PC-3 (cell line): Measurements from ENCODE around the gene RPP21. TPM values are rescaled to one million over a fixed set of nuclear protein-coding genes. Genes with fewer than 3 reads are reported as not detected.

ENCODE experiments used
- ATAC-seq: fragments of 200-7000 bp; cut with Tn5 transposase; 2 replicates; pipeline ENCODE4 v1.9.1; 2020; ENCODE audit warnings: mild to moderate bottlenecking, moderate library complexity
- BruUV-seq: library from RNA; stranded (reverse); fragments of 400-500 nt; replicated peaks from 2 replicates; lab custom pipeline; 2021; lab: Mats Ljungman, UMichigan
- CTCF ChIA-PET: fragments of 300-600 bp; sonication (Branson Sonifier 250); formaldehyde crosslinking; loops from one replicate; lab custom pipeline; 2022; ENCODE audit warnings: antibody characterized with exemption; lab: Charles Lee
- POLR2A ChIA-PET: fragments of 300-600 bp; sonication (Branson Sonifier 250); formaldehyde crosslinking; loops from one replicate; lab custom pipeline; 2022; ENCODE audit warnings: antibody characterized with exemption; ENCODE audit not compliant: unreplicated experiment; lab: Charles Lee
- DNase-seq: peaks from one replicate; pipeline ENCODE4 v3.0.0-alpha.2; 2015
- H2AFZ ChIP-seq: fragments of 300-600 bp; sonication (generic); 2 replicates; pipeline ENCODE4 v1.6.0; 2016; ENCODE audit warnings: antibody characterized with exemption, low read length
- H3F3A ChIP-seq: fragments of 300-600 bp; sonication (generic); one replicate; pipeline ENCODE4 v1.6.0; 2017; ENCODE audit warnings: antibody characterized with exemption, low read length, control low read depth, mild to moderate bottlenecking; ENCODE audit not compliant: unreplicated experiment
- H3K27ac ChIP-seq: fragments of 300-600 bp; sonication (generic); 2 replicates; pipeline ENCODE4 v1.5.1; 2016; ENCODE audit warnings: mild to moderate bottlenecking, low read length
- H3K27me3 ChIP-seq: fragments of 300-600 bp; sonication (generic); 2 replicates; pipeline ENCODE4 v1.6.1; 2016; ENCODE audit warnings: low read length, mixed read lengths
- H3K36me3 ChIP-seq: fragments of 300-600 bp; sonication (generic); 2 replicates; pipeline ENCODE4 v1.6.1; 2016; ENCODE audit warnings: low read depth, mixed run types, low read length, mixed read lengths
- H3K4me1 ChIP-seq: fragments of 300-600 bp; sonication (generic); 2 replicates; pipeline ENCODE4 v1.5.1; 2016; ENCODE audit warnings: low read length; ENCODE audit not compliant: insufficient read depth
- H3K4me2 ChIP-seq: fragments of 300-600 bp; sonication (generic); 2 replicates; pipeline ENCODE4 v1.6.0; 2016; ENCODE audit warnings: low read length
- H3K4me3 ChIP-seq: fragments of 300-600 bp; sonication (generic); 2 replicates; pipeline ENCODE4 v1.5.1; 2016; ENCODE audit warnings: mild to moderate bottlenecking, low read length, mixed read lengths
- H3K79me2 ChIP-seq: fragments of 300-600 bp; sonication (generic); 2 replicates; pipeline ENCODE4 v1.6.1; 2017; ENCODE audit warnings: low read length, mixed read lengths
- H3K9ac ChIP-seq: fragments of 300-600 bp; sonication (generic); 2 replicates; pipeline ENCODE4 v1.6.0; 2016; ENCODE audit warnings: mild to moderate bottlenecking, low read length
- H3K9me2 ChIP-seq: fragments of 300-600 bp; sonication (generic); replicated peaks from 2 replicates; pipeline ENCODE4 v1.6.1; 2016; ENCODE audit warnings: mixed run types, low read length, mixed read lengths
- H3K9me3 ChIP-seq: fragments of 300-600 bp; sonication (generic); 2 replicates; pipeline ENCODE4 v1.6.1; 2016; ENCODE audit warnings: low read length, mixed read lengths
- H4K20me1 ChIP-seq: fragments of 300-600 bp; sonication (generic); 2 replicates; pipeline ENCODE4 v1.6.1; 2016; ENCODE audit warnings: low read length, mixed read lengths
- EZH2 ChIP-seq: fragments of 300-600 bp; sonication (generic); IDR thresholded peaks from one replicate; pipeline ENCODE4 v1.6.1; 2017; ENCODE audit warnings: antibody characterized with exemption, mild to moderate bottlenecking, low read length; ENCODE audit not compliant: unreplicated experiment
- EZH2phosphoT487 ChIP-seq: fragments of 300-600 bp; sonication (generic); IDR thresholded peaks from 2 replicates; pipeline ENCODE4 v1.6.1; 2018; ENCODE audit warnings: mild to moderate bottlenecking, antibody characterized with exemption, low read length, borderline replicate concordance
- intact Hi-C: fragments of 100-400 bp; cut with micrococcal nuclease; formaldehyde crosslinking; loops from 2 replicates; pipeline ENCODE4 v1.9.0; 2023
- total RNA-seq: library from RNA; depleted of rRNA; stranded (reverse); fragments of >200 nt; gene quantifications from 2 replicates; pipeline ENCODE4 v1.2.3, GENCODE V29; 2014
- TF ChIP-seq, protein P1 (sequence below): fragments of 300-600 bp; sonication (generic); conservative IDR thresholded peaks from 2 replicates; pipeline ENCODE4 v1.5.1; 2017; ENCODE audit warnings: antibody characterized with exemption, low read depth, mild to moderate bottlenecking, low read length

Gene RPP21
- total RNA-seq, 1 experiment from 2014 or later: 161 TPM

DNA sequence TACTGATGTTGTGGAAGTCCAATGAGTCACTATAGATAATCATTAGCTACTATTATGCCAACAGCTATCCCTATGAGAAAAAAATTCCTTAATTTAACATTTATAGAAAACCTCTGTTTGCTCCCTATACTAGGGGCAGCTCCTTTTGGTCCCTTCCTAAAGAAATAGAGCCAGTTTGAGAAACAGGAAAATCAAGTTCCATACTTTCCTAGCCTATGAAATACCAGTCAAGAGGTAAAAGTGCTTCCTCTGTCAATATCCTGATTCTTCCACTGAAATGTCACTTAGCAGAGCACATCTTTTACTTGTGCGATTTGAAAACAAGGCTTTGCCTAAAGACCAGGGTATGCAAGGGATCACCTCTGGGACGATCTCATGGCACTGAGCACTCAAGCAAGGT is 32.7 kb upstream of the RPP21 start:
- H4K20me1 ChIP-seq: peaks cover 20% of the 10 kb centered on the region; the same call in 1 of the 2 replicates
- intact Hi-C loops: no loop called here

DNA sequence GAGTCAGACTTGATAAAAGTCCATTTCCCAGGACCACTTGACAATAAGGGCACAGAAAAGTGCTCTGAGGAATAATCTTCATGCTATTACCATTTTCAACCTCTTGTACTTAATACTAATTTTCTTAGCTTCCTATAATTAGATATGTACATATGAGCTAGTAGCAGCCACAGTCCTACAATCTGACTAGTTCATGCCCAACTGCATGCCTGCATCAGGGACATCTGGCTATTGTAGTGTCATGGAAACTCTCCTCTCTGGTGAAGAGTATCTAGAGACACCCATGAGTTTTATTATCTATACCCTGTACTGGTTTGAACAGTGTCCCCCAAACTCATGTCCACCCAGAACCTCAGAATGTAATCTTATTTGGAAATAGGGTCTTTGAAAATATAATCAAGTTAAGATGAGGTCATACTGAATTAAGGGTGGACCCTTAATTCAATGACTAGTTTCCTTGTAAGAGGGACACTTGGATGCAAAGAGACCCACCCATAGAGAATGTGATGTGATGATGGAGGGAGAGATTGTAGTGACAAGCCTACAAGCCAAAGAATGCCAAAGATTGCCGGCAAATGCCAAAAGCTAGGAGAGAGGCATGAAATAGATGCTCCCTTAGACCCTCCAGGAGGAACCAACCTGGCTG is 32.2 kb upstream of the RPP21 start:
- no peak overlapping the region for H3K4me2 ChIP-seq
- no peaks in the 10 kb centered on the region for H3K4me1 ChIP-seq
- TF ChIP-seq, protein P1, sequence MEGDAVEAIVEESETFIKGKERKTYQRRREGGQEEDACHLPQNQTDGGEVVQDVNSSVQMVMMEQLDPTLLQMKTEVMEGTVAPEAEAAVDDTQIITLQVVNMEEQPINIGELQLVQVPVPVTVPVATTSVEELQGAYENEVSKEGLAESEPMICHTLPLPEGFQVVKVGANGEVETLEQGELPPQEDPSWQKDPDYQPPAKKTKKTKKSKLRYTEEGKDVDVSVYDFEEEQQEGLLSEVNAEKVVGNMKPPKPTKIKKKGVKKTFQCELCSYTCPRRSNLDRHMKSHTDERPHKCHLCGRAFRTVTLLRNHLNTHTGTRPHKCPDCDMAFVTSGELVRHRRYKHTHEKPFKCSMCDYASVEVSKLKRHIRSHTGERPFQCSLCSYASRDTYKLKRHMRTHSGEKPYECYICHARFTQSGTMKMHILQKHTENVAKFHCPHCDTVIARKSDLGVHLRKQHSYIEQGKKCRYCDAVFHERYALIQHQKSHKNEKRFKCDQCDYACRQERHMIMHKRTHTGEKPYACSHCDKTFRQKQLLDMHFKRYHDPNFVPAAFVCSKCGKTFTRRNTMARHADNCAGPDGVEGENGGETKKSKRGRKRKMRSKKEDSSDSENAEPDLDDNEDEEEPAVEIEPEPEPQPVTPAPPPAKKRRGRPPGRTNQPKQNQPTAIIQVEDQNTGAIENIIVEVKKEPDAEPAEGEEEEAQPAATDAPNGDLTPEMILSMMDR: no peak
- no peak for TF ChIP-seq EZH2
- TF ChIP-seq EZH2phosphoT487: no peak
- no peak overlapping the region for H3K4me3 ChIP-seq
- H2AFZ ChIP-seq: no peak overlapping the region
- intact Hi-C loops: no loop called here
- H3K36me3 ChIP-seq: peaks cover 44% of the 10 kb centered on the region
- H3K9me3 ChIP-seq: no peaks in the 10 kb centered on the region
- ChIA-PET POLR2A (interaction anchor here (0.6 kb wide), 1 partner anchor 14 kb away, joined by 3 read pairs; no protein-coding TSS in a partner anchor), CTCF (no interaction called here)
- H3F3A ChIP-seq: no peaks in the 10 kb centered on the region
- peaks cover 25% of the 10 kb centered on the region; the same call in 1 of the 2 replicates for H4K20me1 ChIP-seq
- no peaks in the 10 kb centered on the region for H3K9me2 ChIP-seq
- no peak overlapping the region for H3K9ac ChIP-seq
- peaks cover 84% of the 10 kb centered on the region for H3K79me2 ChIP-seq
- no TSS peak for BruUV-seq
- ATAC-seq: no peak
- no peak for DNase-seq
- H3K27ac ChIP-seq: no peak overlapping the region
- no peaks in the 10 kb centered on the region for H3K27me3 ChIP-seq

More for the DNA sequence above, 32.7 kb upstream of the RPP21 start:
- Histone ChIP-seq H3K27me3 (no peaks in the 10 kb centered on the region), H3K4me3 (no peak overlapping the region), H3K27ac (no peak overlapping the region), H3F3A (no peaks in the 10 kb centered on the region), H3K9me2 (no peaks in the 10 kb centered on the region), H3K36me3 (peaks cover 44% of the 10 kb centered on the region), H3K79me2 (peaks cover 78% of the 10 kb centered on the region), H2AFZ (no peak overlapping the region), H3K9ac (no peak overlapping the region), H3K9me3 (no peaks in the 10 kb centered on the region), H3K4me1 (no peaks in the 10 kb centered on the region), H3K4me2 (no peak overlapping the region)
- BruUV-seq: no TSS peak
- ChIA-PET CTCF (no interaction called here), POLR2A (interaction anchor here (0.6 kb wide), 1 partner anchor 14 kb away, joined by 3 read pairs; no protein-coding TSS in a partner anchor)
- TF ChIP-seq EZH2phosphoT487 (no peak), EZH2 (no peak)
- TF ChIP-seq, protein P1: no peak
- DNase-seq: peak; percentile 31
- ATAC-seq: no peak

DNA sequence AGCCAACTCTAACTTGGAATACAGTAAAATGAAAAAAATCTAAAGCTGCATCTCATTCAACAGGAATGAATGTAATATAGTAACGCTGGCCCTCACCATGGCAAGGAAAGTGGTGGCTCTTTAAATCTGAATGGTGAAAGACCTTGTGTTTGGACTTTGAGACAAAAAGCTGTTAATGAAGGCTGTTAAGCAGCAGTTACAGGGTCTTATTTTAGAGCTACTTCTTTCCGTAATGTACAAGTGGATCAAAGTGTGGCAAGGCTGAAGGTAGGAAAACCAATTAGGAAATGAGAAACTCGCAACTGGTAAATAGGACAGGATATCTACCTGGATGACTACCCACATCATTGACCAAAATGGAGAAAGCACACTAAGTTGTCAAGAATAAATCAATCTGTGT is 29.8 kb upstream of the RPP21 start:
- H3K9ac ChIP-seq: no peak overlapping the region
- no peaks in the 10 kb centered on the region for H3F3A ChIP-seq
- DNase-seq: no peak
- H2AFZ ChIP-seq: no peak overlapping the region
- H3K4me2 ChIP-seq: no peak overlapping the region
- peaks cover 36% of the 10 kb centered on the region for H4K20me1 ChIP-seq
- ATAC-seq: no peak
- POLR2A ChIA-PET: no interaction called here
- BruUV-seq: no TSS peak
- peaks cover 94% of the 10 kb centered on the region for H3K79me2 ChIP-seq
- CTCF ChIA-PET: no interaction called here
- intact Hi-C loops: no loop called here
- H3K9me3 ChIP-seq: no peaks in the 10 kb centered on the region
- peaks cover 41% of the 10 kb centered on the region for H3K36me3 ChIP-seq
- H3K4me1 ChIP-seq: no peaks in the 10 kb centered on the region
- no peak overlapping the region for H3K27ac ChIP-seq
- no peak overlapping the region for H3K4me3 ChIP-seq
- H3K27me3 ChIP-seq: no peaks in the 10 kb centered on the region
- TF ChIP-seq EZH2 (no peak), EZH2phosphoT487 (no peak)
- TF ChIP-seq, protein P1: no peak
- no peaks in the 10 kb centered on the region for H3K9me2 ChIP-seq
